ENCODE measurements around the gene MISP.

MISP gene

DNA sequence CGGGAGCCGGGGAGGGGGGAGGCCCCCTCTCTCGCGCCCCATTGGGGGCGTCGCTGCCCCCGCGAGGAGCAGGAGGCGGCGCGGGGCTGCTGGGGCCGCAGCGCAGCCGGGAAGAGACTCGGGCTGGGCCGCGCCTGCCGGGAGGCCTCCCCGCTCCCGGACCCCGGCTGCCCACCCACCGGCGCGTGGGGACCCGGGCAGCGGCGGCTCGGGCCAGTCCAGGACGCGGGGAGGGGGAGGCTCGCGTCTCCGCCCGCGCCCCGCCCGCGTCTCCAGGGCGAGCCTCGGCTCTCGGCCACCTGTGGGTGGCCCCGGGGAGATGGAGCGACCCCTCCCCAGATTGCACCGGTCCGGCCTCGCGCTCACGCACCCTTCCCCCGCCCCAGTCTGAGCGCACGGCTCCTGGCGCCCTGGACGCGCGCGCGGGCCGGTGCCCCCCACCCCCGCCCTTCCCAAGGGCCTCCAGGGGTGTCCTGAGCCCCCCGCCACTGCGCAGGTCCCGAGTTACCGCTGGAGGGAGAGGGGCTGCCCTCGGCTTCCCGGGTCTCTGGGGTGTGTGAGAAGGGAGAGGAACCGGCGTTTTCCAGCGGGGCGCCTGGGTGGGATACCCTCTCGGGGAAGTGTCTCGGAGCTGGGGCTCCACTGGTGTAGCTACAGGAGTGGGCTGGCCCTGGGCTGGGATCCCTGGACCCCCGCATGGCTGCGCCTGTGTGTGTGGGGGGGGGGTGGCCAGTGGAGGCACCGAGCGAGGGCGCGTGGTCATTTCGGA, 41.5 kb upstream of the MISP start:
- Histone ChIP-seq H3K79me2 (ENCODE audit: insufficient read depth, low read length) (no peaks in the 10 kb centered on the region), H3K4me1 (ENCODE audit: insufficient read depth, low read length, severe bottlenecking) (no peaks in the 10 kb centered on the region), H3F3A (ENCODE audit: insufficient read depth, low read length) (no peaks in the 10 kb centered on the region), H3K4me3 (ENCODE audit: low read depth, low read length, poor library complexity, severe bottlenecking) (no peak overlapping the region), H3K27ac (ENCODE audit: low read depth, low read length, poor library complexity, severe bottlenecking) (no peak overlapping the region), H3K4me2 (ENCODE audit: low read length) (no peak overlapping the region), H3K27me3 (ENCODE audit: insufficient read depth, low read length) (peaks cover 4% of the 10 kb centered on the region; the same call in 1 of the 2 replicates), H3K9ac (ENCODE audit: low read length) (no peak overlapping the region), H3K9me2 (ENCODE audit: low read depth, low read length) (no peaks in the 10 kb centered on the region), H3K9me3 (ENCODE audit: low read length) (no peaks in the 10 kb centered on the region), H3K36me3 (ENCODE audit: insufficient read depth, low read length) (no peaks in the 10 kb centered on the region), H2AFZ (ENCODE audit: low read length) (no peak overlapping the region), H4K20me1 (ENCODE audit: insufficient read depth, low read length) (no peaks in the 10 kb centered on the region)
- TF ChIP-seq, protein P1, sequence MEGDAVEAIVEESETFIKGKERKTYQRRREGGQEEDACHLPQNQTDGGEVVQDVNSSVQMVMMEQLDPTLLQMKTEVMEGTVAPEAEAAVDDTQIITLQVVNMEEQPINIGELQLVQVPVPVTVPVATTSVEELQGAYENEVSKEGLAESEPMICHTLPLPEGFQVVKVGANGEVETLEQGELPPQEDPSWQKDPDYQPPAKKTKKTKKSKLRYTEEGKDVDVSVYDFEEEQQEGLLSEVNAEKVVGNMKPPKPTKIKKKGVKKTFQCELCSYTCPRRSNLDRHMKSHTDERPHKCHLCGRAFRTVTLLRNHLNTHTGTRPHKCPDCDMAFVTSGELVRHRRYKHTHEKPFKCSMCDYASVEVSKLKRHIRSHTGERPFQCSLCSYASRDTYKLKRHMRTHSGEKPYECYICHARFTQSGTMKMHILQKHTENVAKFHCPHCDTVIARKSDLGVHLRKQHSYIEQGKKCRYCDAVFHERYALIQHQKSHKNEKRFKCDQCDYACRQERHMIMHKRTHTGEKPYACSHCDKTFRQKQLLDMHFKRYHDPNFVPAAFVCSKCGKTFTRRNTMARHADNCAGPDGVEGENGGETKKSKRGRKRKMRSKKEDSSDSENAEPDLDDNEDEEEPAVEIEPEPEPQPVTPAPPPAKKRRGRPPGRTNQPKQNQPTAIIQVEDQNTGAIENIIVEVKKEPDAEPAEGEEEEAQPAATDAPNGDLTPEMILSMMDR (IDR thresholded peaks at IDR 0.05; ENCODE audit: low read length), result no peak
- TF ChIP-seq EZH2 (IDR thresholded peaks at IDR 0.05; ENCODE audit: borderline replicate concordance, low read length), result no peak

DNA sequence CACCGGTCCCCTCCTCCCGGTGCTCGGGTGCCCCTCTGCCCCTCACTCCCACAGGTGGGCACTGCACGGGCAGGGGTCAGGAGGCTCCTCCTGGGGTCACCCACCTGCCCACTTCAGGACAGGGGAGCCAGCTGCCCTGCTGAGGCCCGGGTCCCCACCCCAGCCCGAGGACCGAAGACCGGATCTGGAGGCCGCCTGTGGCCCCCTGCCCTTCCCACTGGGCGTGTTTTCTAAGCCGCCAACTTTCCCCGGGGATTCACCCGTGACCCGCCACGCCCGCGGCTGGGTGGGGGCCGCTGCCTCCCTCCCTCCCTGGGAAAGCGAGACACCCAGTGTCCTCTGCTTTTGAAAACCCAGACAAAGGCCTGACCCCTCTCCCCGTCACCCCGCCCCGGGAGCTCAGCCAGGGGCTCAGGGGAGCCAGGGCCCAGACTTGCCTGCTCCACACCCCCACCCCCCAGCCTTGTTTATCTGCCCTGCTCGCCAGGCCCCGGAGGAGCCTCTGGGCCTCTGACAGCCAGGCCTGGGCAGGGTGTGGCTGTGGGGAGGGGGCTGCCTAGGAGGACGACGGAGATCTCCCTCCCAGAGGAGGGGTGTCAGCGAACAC, 40.8 kb upstream of the MISP start:
- H4K20me1 ChIP-seq (ENCODE audit: insufficient read depth, low read length), result no peaks in the 10 kb centered on the region
- no peak overlapping the region for H3K4me2 ChIP-seq (ENCODE audit: low read length)
- no peak overlapping the region for H3K4me3 ChIP-seq (ENCODE audit: low read depth, low read length, poor library complexity, severe bottlenecking)
- no peaks in the 10 kb centered on the region for H3K9me2 ChIP-seq (ENCODE audit: low read depth, low read length)
- TF ChIP-seq, protein P1 (IDR thresholded peaks at IDR 0.05; ENCODE audit: low read length), result no peak
- TF ChIP-seq EZH2 (IDR thresholded peaks at IDR 0.05; ENCODE audit: borderline replicate concordance, low read length), result no peak
- H3K9ac ChIP-seq (ENCODE audit: low read length), result no peak overlapping the region
- H3K27me3 ChIP-seq (ENCODE audit: insufficient read depth, low read length), result peaks cover 8% of the 10 kb centered on the region; the same call in 1 of the 2 replicates
- no peak overlapping the region for H3K27ac ChIP-seq (ENCODE audit: low read depth, low read length, poor library complexity, severe bottlenecking)
- no peaks in the 10 kb centered on the region for H3K9me3 ChIP-seq (ENCODE audit: low read length)
- no peaks in the 10 kb centered on the region for H3K36me3 ChIP-seq (ENCODE audit: insufficient read depth, low read length)
- H3K4me1 ChIP-seq (ENCODE audit: insufficient read depth, low read length, severe bottlenecking), result no peaks in the 10 kb centered on the region
- no peaks in the 10 kb centered on the region for H3F3A ChIP-seq (ENCODE audit: insufficient read depth, low read length)
- H3K79me2 ChIP-seq (ENCODE audit: insufficient read depth, low read length), result no peaks in the 10 kb centered on the region
- H2AFZ ChIP-seq (ENCODE audit: low read length), result no peak overlapping the region

DNA sequence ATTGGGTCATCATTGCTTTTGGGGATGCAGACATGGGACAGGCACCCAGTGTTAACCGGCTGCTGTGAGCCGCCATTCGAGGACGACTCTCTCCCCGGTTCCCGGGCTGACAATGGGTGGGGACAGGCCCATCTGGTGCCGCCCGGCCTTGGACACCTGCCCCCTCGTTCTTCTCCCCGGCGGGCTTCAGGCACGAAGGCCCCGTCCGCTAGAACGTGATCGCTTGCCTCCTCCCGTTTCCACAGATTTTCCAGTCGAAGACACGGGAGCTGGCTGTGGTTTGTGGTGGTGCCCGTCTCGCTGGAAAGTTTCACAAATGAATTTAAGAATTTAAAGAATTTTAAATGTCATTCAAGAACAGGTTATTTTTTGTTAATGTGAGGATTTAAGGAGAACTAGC, 40.1 kb upstream of the MISP start:
- Histone ChIP-seq H4K20me1 (ENCODE audit: insufficient read depth, low read length) (no peaks in the 10 kb centered on the region), H3K27me3 (ENCODE audit: insufficient read depth, low read length) (peaks cover 14% of the 10 kb centered on the region; the same call in 1 of the 2 replicates), H3K4me1 (ENCODE audit: insufficient read depth, low read length, severe bottlenecking) (no peaks in the 10 kb centered on the region), H2AFZ (ENCODE audit: low read length) (no peak overlapping the region), H3K4me2 (ENCODE audit: low read length) (no peak overlapping the region), H3K36me3 (ENCODE audit: insufficient read depth, low read length) (no peaks in the 10 kb centered on the region), H3K9me2 (ENCODE audit: low read depth, low read length) (no peaks in the 10 kb centered on the region), H3K9me3 (ENCODE audit: low read length) (no peaks in the 10 kb centered on the region), H3K27ac (ENCODE audit: low read depth, low read length, poor library complexity, severe bottlenecking) (no peak overlapping the region), H3K9ac (ENCODE audit: low read length) (no peak overlapping the region), H3K79me2 (ENCODE audit: insufficient read depth, low read length) (no peaks in the 10 kb centered on the region), H3F3A (ENCODE audit: insufficient read depth, low read length) (no peaks in the 10 kb centered on the region), H3K4me3 (ENCODE audit: low read depth, low read length, poor library complexity, severe bottlenecking) (no peak overlapping the region)
- TF ChIP-seq EZH2 (IDR thresholded peaks at IDR 0.05; ENCODE audit: borderline replicate concordance, low read length), result no peak
- TF ChIP-seq, protein P1 (IDR thresholded peaks at IDR 0.05; ENCODE audit: low read length), result no peak

Measured in OCI-LY1 (cell line).